GM20431 (cell line): Measurements from ENCODE around the gene FXN.
"Not testable (repeated sequence)": the region's sequence is repeated elsewhere in the genome, so short reads cannot be mapped to it uniquely, and the experiment has no call there.

ENCODE experiments used
- in situ Hi-C: fragments of 300-500 bp; cut with MseI, MboI; formaldehyde crosslinking; loops from one replicate; pipeline ENCODE4 v1.15.0; 2020; ENCODE audit warnings: low sequenced_read_pairs; ENCODE audit not compliant: unreplicated experiment

The FXN gene

GRCh38 chr9:69093471-69094103 lies 58.0 kb downstream of the FXN start:
- in situ Hi-C loops: no loop called here

- in situ Hi-C loops: not testable (repeated sequence)
Measured at GRCh38 chr9:69094361-69095135, 59.0 kb downstream of the FXN start.

- in situ Hi-C loops: no loop called here
Measured at GRCh38 chr9:69097064-69097463, 61.5 kb downstream of the FXN start.

GRCh38 chr9:69097923-69098593 lies 62.5 kb downstream of the FXN start:
- in situ Hi-C loops: no loop called here

GRCh38 chr9:69103348-69103996 lies 67.9 kb downstream of the FXN start:
- in situ Hi-C loops: not testable (repeated sequence)

GRCh38 chr9:69104830-69105527 lies 69.4 kb downstream of the FXN start:
- in situ Hi-C loops: no loop called here

GRCh38 chr9:69107771-69108170 lies 72.2 kb downstream of the FXN start:
- in situ Hi-C loops: no loop called here

GRCh38 chr9:69108706-69109105 lies 73.2 kb downstream of the FXN start:
- in situ Hi-C loops: not testable (repeated sequence)

- in situ Hi-C loops: no loop called here
Measured at GRCh38 chr9:69109152-69109551, 73.6 kb downstream of the FXN start.

GRCh38 chr9:69112646-69113045 lies 77.1 kb downstream of the FXN start:
- in situ Hi-C loops: not testable (repeated sequence)

- in situ Hi-C loops: no loop called here
Measured at GRCh38 chr9:69115621-69116020, 80.1 kb downstream of the FXN start.

- in situ Hi-C loops: no loop called here
Measured at GRCh38 chr9:69118656-69119055, 83.1 kb downstream of the FXN start.

GRCh38 chr9:69120380-69121154 lies 85.0 kb downstream of the FXN start:
- in situ Hi-C loops: no loop called here

- in situ Hi-C loops: no loop called here
Measured at GRCh38 chr9:69121155-69122081, 85.9 kb downstream of the FXN start.

- in situ Hi-C loops: no loop called here
Measured at GRCh38 chr9:69122082-69122548, 86.6 kb downstream of the FXN start.

GRCh38 chr9:69122549-69123141 lies 87.1 kb downstream of the FXN start:
- in situ Hi-C loops: no loop called here

- in situ Hi-C loops: no loop called here
Measured at GRCh38 chr9:69130456-69131441, 95.2 kb downstream of the FXN start.
